ENCODE measurements around the gene USP10. TPM values are rescaled to one million over a fixed set of nuclear protein-coding genes. Genes with fewer than 3 reads are reported as not detected.

USP10 gene
- total and polyA plus RNA-seq, 4 donors = 28.2 to 46.1 (median 42.0) TPM

DNA sequence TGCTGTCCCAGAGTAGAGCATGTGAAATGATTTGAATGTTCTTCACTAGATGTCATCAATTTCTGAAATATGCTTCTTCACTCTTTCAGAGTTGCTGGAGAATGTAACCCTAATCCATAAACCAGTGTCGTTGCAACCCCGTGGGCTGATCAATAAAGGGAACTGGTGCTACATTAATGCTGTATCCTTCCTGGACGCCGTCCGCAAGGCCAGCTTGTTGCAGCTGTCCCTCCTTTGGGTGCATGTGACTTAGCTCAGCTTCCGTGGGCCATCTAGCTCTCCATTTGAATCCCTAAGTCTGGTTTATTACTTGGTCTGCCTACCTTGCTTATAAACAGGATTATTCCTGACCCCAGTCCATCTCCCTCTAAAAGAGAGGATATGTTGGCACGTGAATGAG lies 58.8 kb downstream of the USP10 start:
- Histone ChIP-seq H3K9me3 (ENCODE audit: control insufficient read depth in 4 of 4, low read length in 3 of 4) (no peaks in the 10 kb centered on the region), H3K4me1 (ENCODE audit: control insufficient read depth in 4 of 4, insufficient read depth in 4 of 4, low read length in 3 of 4) (peaks cover 0 to 31% (median 14%) of the 10 kb centered on the region in 4 donors), H3K9ac (ENCODE audit: low read depth in 1 of 2, low read length in 2 of 2) (no peak overlapping the region), H3K27ac (ENCODE audit: low read depth in 1 of 2, low read length in 2 of 2) (peak overlapping the region in 1 of 2 donors; percentile 4), H3K27me3 (ENCODE audit: control insufficient read depth in 4 of 4, insufficient read depth in 4 of 4, low read length in 3 of 4) (no peaks in the 10 kb centered on the region), H3K36me3 (ENCODE audit: control insufficient read depth in 4 of 4, insufficient read depth in 3 of 4, low read depth in 1 of 4, low read length in 3 of 4) (peaks cover 0 to 15% (median 8%) of the 10 kb centered on the region in 4 donors), H3K4me3 (ENCODE audit: low read depth in 1 of 3, low read length in 3 of 3) (no peak overlapping the region)
- no peak for TF ChIP-seq ATF3 (IDR thresholded peaks at IDR 0.05)
- TF ChIP-seq FOXA1 (IDR thresholded peaks at IDR 0.05) = no peak
- TF ChIP-seq HNF4G (IDR thresholded peaks at IDR 0.05) = no peak
- no peak for TF ChIP-seq HNF4A (conservative IDR thresholded peaks at IDR 0.05)
- TF ChIP-seq CTCF (IDR thresholded peaks at IDR 0.05; ENCODE audit: low read depth, low read length, missing input control) = no peak
- no peak for TF ChIP-seq ZBTB33 (IDR thresholded peaks at IDR 0.05)
- TF ChIP-seq RAD21 (IDR thresholded peaks at IDR 0.05) = no peak
- TF ChIP-seq REST (IDR thresholded peaks at IDR 0.05) = no peak
- no peak for TF ChIP-seq SP1 (IDR thresholded peaks at IDR 0.05)
- TF ChIP-seq GABPA (IDR thresholded peaks at IDR 0.05 in 1 of 2, conservative IDR thresholded peaks at IDR 0.05 in 1 of 2) = no peak
- no peak for TF ChIP-seq JUND (IDR thresholded peaks at IDR 0.05)
- no peak for TF ChIP-seq NR2F2 (IDR thresholded peaks at IDR 0.05)
- TF ChIP-seq EGR1 (IDR thresholded peaks at IDR 0.05; ENCODE audit: low read depth in 2 of 2) = no peak
- TF ChIP-seq, protein P1, sequence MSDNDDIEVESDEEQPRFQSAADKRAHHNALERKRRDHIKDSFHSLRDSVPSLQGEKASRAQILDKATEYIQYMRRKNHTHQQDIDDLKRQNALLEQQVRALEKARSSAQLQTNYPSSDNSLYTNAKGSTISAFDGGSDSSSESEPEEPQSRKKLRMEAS (IDR thresholded peaks at IDR 0.05) = no peak
- TF ChIP-seq FOXA2 (IDR thresholded peaks at IDR 0.05) = no peak
- TF ChIP-seq YY1 (IDR thresholded peaks at IDR 0.05) = no peak
- no peak for TF ChIP-seq RXRA (IDR thresholded peaks at IDR 0.05)
- TF ChIP-seq TAF1 (conservative IDR thresholded peaks at IDR 0.05) = no peak
- DNase-seq (ENCODE audit: low spot score) = no peak
- WGBS = 78% methylated on average over 7 of the region's 7 CpGs

Measured in liver (tissue), 9 donors.